H1 (cell line): ENCODE measurements around the gene CYB561. TPM values are rescaled to one million over a fixed set of nuclear protein-coding genes. Genes with fewer than 3 reads are reported as not detected.

Experiments
- CTCF ChIA-PET: fragments of 300-600 bp; sonication (Branson Sonifier 250); formaldehyde crosslinking; loops from one replicate; lab custom pipeline; 2021; ENCODE audit not compliant: partially characterized antibody; lab: Charles Lee
- POLR2A ChIA-PET: fragments of 300-600 bp; sonication (Branson Sonifier 250); formaldehyde crosslinking; loops from one replicate; lab custom pipeline; 2021; ENCODE audit warnings: inconsistent platforms; ENCODE audit not compliant: partially characterized antibody; lab: Charles Lee
- DNase-seq, 2 experiments: peaks; one replicate each; pipeline versions ENCODE4 v3.0.0 to v3.0.0-alpha.2; 2010 to 2022; ENCODE audit warnings: low spot score in 2 of 2, low read depth in 1 of 2, mixed read lengths in 1 of 2
- FAIRE-seq: peaks from 2 replicates; lab custom pipeline; 2011; peaks lifted over from hg19 to GRCh38; lab: Jason Lieb, UNC
- H2AFZ ChIP-seq: 2 replicates; pipeline ENCODE4 v1.8.1; 2012; ENCODE audit warnings: low read length, inconsistent platforms
- H2AK5ac ChIP-seq: 2 replicates; pipeline ENCODE4 v1.6.1; 2013; ENCODE audit warnings: low read depth, low read length
- H2BK120ac ChIP-seq: replicated peaks from 2 replicates; pipeline ENCODE3; 2013; ENCODE audit warnings: low read depth, low read length, inconsistent platforms
- H2BK12ac ChIP-seq: 2 replicates; pipeline ENCODE4 v1.6.1; 2013; ENCODE audit warnings: low read depth, low read length
- H2BK15ac ChIP-seq: 2 replicates; pipeline ENCODE4 v1.6.1; 2013; ENCODE audit warnings: low read length
- H2BK20ac ChIP-seq: 2 replicates; pipeline ENCODE4 v1.6.1; 2013; ENCODE audit warnings: low read length
- H2BK5ac ChIP-seq: 2 replicates; pipeline ENCODE4 v1.6.1; 2013; ENCODE audit warnings: low read depth, low read length
- H3K14ac ChIP-seq: 2 replicates; pipeline ENCODE4 v1.6.1; 2013; ENCODE audit warnings: inconsistent platforms; ENCODE audit not compliant: insufficient read length
- H3K18ac ChIP-seq: 2 replicates; pipeline ENCODE4 v1.6.1; 2013; ENCODE audit warnings: low read length; ENCODE audit errors: extremely low read depth
- H3K23ac ChIP-seq: 2 replicates; pipeline ENCODE4 v1.6.1; 2013; ENCODE audit warnings: inconsistent platforms; ENCODE audit not compliant: insufficient read length
- H3K23me2 ChIP-seq: 2 replicates; pipeline ENCODE4 v1.6.1; 2013; ENCODE audit warnings: low read depth, low read length
- H3K27ac ChIP-seq: 2 replicates; pipeline ENCODE4 v1.6.1; 2011; ENCODE audit warnings: low read depth, low read length, inconsistent platforms
- H3K27me3 ChIP-seq, 4 experiments: replicated peaks in 1 of 4; 1 replicate in 1 of 4; 2 replicates in 3 of 4; pipeline versions ENCODE4 v1.6.1 to v1.8.1; 2011 to 2013; ENCODE audit warnings: low read length in 3 of 4, mild to moderate bottlenecking in 3 of 4, inconsistent platforms in 2 of 4, mixed read lengths in 2 of 4, moderate library complexity in 1 of 4; ENCODE audit not compliant: control insufficient read depth in 3 of 4, insufficient read depth in 3 of 4; ENCODE audit errors: extremely low read depth in 1 of 4
- H3K36me3 ChIP-seq, 4 experiments: 2 replicates each; pipeline versions ENCODE4 v1.6.1 to v1.8.1; 2011 to 2013; ENCODE audit warnings: mild to moderate bottlenecking in 4 of 4, low read length in 3 of 4, moderate library complexity in 2 of 4, control low read depth in 1 of 4, inconsistent platforms in 1 of 4; ENCODE audit not compliant: insufficient read depth in 4 of 4, control insufficient read depth in 2 of 4
- H3K4ac ChIP-seq: replicated peaks from 2 replicates; pipeline ENCODE3; 2013; ENCODE audit warnings: low read length, low read depth, mixed read lengths, inconsistent platforms; ENCODE audit not compliant: insufficient read length
- H3K4me1 ChIP-seq, 4 experiments: replicated peaks in 1 of 4; 1 replicate in 1 of 4; 2 replicates in 3 of 4; pipeline versions ENCODE4 v1.6.1 to v1.8.1; 2011 to 2013; ENCODE audit warnings: low read length in 3 of 4, inconsistent platforms in 2 of 4, mixed read lengths in 1 of 4; ENCODE audit not compliant: insufficient read depth in 4 of 4, control insufficient read depth in 3 of 4
- H3K4me2 ChIP-seq, 2 experiments: 2 replicates each; pipeline versions ENCODE4 v1.6.1 to v1.8.1; 2011 to 2013; ENCODE audit warnings: low read depth in 2 of 2, low read length in 2 of 2, control low read depth in 1 of 2, inconsistent platforms in 1 of 2, mild to moderate bottlenecking in 1 of 2; ENCODE audit not compliant: insufficient read depth in 1 of 2
- H3K4me3 ChIP-seq, 4 experiments: fragments of 200-600, 300-600 bp in 1 of 4; sonication (generic), shearing (Covaris generic), sonication (Bioruptor Twin) in 1 of 4; 2 replicates each; pipeline versions ENCODE4 v1.5.1 to v1.8.1; 2011 to 2016; ENCODE audit warnings: low read length in 4 of 4, low read depth in 3 of 4, control low read depth in 2 of 4, inconsistent platforms in 2 of 4, mild to moderate bottlenecking in 2 of 4, mixed read lengths in 1 of 4, moderate library complexity in 1 of 4; ENCODE audit not compliant: insufficient read depth in 2 of 4; ENCODE audit errors: extremely low read depth in 1 of 4
- H3K56ac ChIP-seq: replicated peaks from 2 replicates; pipeline ENCODE3; 2013; ENCODE audit warnings: low read depth, mild to moderate bottlenecking, mixed read lengths, low read length, inconsistent platforms; ENCODE audit not compliant: insufficient read length
- H3K79me1 ChIP-seq: 2 replicates; pipeline ENCODE4 v1.6.1; 2013; ENCODE audit warnings: low read depth, low read length, control low read depth
- H3K79me2 ChIP-seq, 2 experiments: 2 replicates each; pipeline versions ENCODE4 v1.6.1 to v1.8.1; 2012 to 2013; ENCODE audit warnings: low read length in 2 of 2, mild to moderate bottlenecking in 2 of 2, inconsistent platforms in 1 of 2; ENCODE audit not compliant: insufficient read depth in 2 of 2, control insufficient read depth in 1 of 2
- H3K9ac ChIP-seq, 4 experiments: replicated peaks in 1 of 4; 1 replicate in 1 of 4; 2 replicates in 3 of 4; pipeline versions ENCODE4 v1.6.1 to v1.8.1; 2011 to 2013; ENCODE audit warnings: low read depth in 3 of 4, low read length in 3 of 4, control low read depth in 2 of 4, mild to moderate bottlenecking in 2 of 4, moderate library complexity in 2 of 4, inconsistent platforms in 1 of 4; ENCODE audit errors: extremely low read depth in 1 of 4
- H3K9me3 ChIP-seq, 2 experiments: 2 replicates each; pipeline versions ENCODE4 v1.6.1 to v1.8.1; 2012 to 2013; ENCODE audit warnings: mild to moderate bottlenecking in 2 of 2, moderate library complexity in 2 of 2, control low read depth in 1 of 2, inconsistent platforms in 1 of 2, low read depth in 1 of 2, low read length in 1 of 2, mixed read lengths in 1 of 2; ENCODE audit not compliant: insufficient read depth in 2 of 2
- H4K20me1 ChIP-seq, 2 experiments: replicated peaks in 1 of 2; 2 replicates each; pipeline versions ENCODE3 to v1.8.1; 2011 to 2013; ENCODE audit warnings: inconsistent platforms in 2 of 2, low read length in 2 of 2, mild to moderate bottlenecking in 1 of 2; ENCODE audit not compliant: insufficient read depth in 2 of 2, control insufficient read depth in 1 of 2
- H4K5ac ChIP-seq: 2 replicates; pipeline ENCODE4 v1.6.1; 2013; ENCODE audit warnings: low read length, low read depth, mixed read lengths, inconsistent platforms; ENCODE audit not compliant: insufficient read length
- H4K8ac ChIP-seq: 2 replicates; pipeline ENCODE4 v1.8.0; 2013; ENCODE audit warnings: mild to moderate bottlenecking, moderate library complexity, low read length, inconsistent platforms; ENCODE audit not compliant: insufficient read depth; ENCODE audit errors: extremely low read depth
- H4K91ac ChIP-seq: replicated peaks from 2 replicates; pipeline ENCODE3; 2013; ENCODE audit warnings: low read length, mixed read lengths, inconsistent platforms; ENCODE audit not compliant: insufficient read length
- BCL11A ChIP-seq, 2 experiments: IDR thresholded peaks; one replicate each; pipeline ENCODE4 v1.6.1; 2011; ENCODE audit warnings: low read depth in 2 of 2, low read length in 2 of 2, mild to moderate bottlenecking in 2 of 2
- CBX5 ChIP-seq: fragments of 300-800, 300-1000 bp; sonication (generic); IDR thresholded peaks from 2 replicates; pipeline ENCODE4 v1.7.1; 2016; ENCODE audit warnings: antibody characterized with exemption, low read length, low read depth
- CHD1 ChIP-seq: IDR thresholded peaks from 2 replicates; pipeline ENCODE4 v1.6.1; 2012; ENCODE audit warnings: low read depth, low read length, improper control_type of control experiment
- CTBP2 ChIP-seq: IDR thresholded peaks from 2 replicates; pipeline ENCODE4 v1.7.0; 2011; ENCODE audit warnings: borderline replicate concordance, mild to moderate bottlenecking, moderate library complexity, mixed read lengths, low read length; ENCODE audit not compliant: insufficient read depth, insufficient read length
- EP300 ChIP-seq, 2 experiments: IDR thresholded peaks; 1 replicate in 1 of 2; 2 replicates in 1 of 2; pipeline ENCODE4 v1.6.1; 2011 to 2012; ENCODE audit warnings: low read depth in 2 of 2, low read length in 2 of 2, mild to moderate bottlenecking in 2 of 2, borderline replicate concordance in 1 of 2, inconsistent platforms in 1 of 2, moderate library complexity in 1 of 2
- FOSL1 ChIP-seq: IDR thresholded peaks from 2 replicates; pipeline ENCODE4 v1.6.1; 2011; ENCODE audit warnings: mild to moderate bottlenecking, low read depth, low read length, moderate library complexity; ENCODE audit not compliant: insufficient read depth
- NANOG ChIP-seq: IDR thresholded peaks from 2 replicates; pipeline ENCODE4 v1.6.1; 2011; ENCODE audit warnings: low read length, low read depth, mild to moderate bottlenecking, inconsistent platforms; ENCODE audit not compliant: insufficient read depth, poor library complexity, severe bottlenecking
- NRF1 ChIP-seq: IDR thresholded peaks from 2 replicates; pipeline ENCODE4 v1.6.1; 2011; ENCODE audit warnings: mild to moderate bottlenecking, low read depth, low read length, improper control_type of control experiment
- POLR2AphosphoS5 ChIP-seq: IDR thresholded peaks from 2 replicates; pipeline ENCODE4 v1.6.1; 2011; ENCODE audit warnings: low read depth, low read length
- RNF2 ChIP-seq: fragments of 200-900, 300-1000 bp; sonication (generic); IDR thresholded peaks from 2 replicates; pipeline ENCODE4 v1.7.1; 2016; ENCODE audit warnings: borderline replicate concordance, low read depth, mild to moderate bottlenecking, antibody characterized with exemption, low read length; ENCODE audit not compliant: poor library complexity, severe bottlenecking; ENCODE audit errors: missing control alignments
- SP1 ChIP-seq: IDR thresholded peaks from 2 replicates; pipeline ENCODE4 v1.6.1; 2011; ENCODE audit warnings: low read depth, low read length
- SRF ChIP-seq: IDR thresholded peaks from 2 replicates; pipeline ENCODE4 v1.6.1; 2011; ENCODE audit warnings: mild to moderate bottlenecking, low read depth, low read length, moderate library complexity
- TCF12 ChIP-seq: IDR thresholded peaks from 2 replicates; pipeline ENCODE4 v1.6.1; 2011; ENCODE audit warnings: low read depth, mild to moderate bottlenecking, low read length
- WGBS, 2 experiments: shearing (Covaris generic) in 1 of 2; methylation state at CpG; one replicate each; pipeline versions ENCODE4 v1.1.6 to v1.1.7; 2013 to 2015; ENCODE audit warnings: low lambda C conversion rate in 2 of 2, mixed read lengths in 2 of 2, inconsistent platforms in 1 of 2, low coverage in 1 of 2, missing lambda C conversion rate in 1 of 2; ENCODE audit not compliant: insufficient replicate concordance in 2 of 2, insufficient coverage in 1 of 2, insufficient read length in 1 of 2; ENCODE audit errors: extremely low coverage in 1 of 2, missing lambda C conversion rate in 1 of 2; 5-methylcytosine and 5-hydroxymethylcytosine counted together
- polyA plus RNA-seq, 7 experiments: library from polyadenylated mRNA; depleted of rRNA in 3 of 7; stranded (reverse) in 5 of 7; unstranded in 2 of 7; fragments of >200 nt in 5 of 7; fragments of 200-250 nt in 2 of 7; gene quantifications; 1 replicate in 5 of 7; 2 replicates in 1 of 7; 4 replicates in 1 of 7; pipeline versions ENCODE4 v1.2.1 to v1.2.3, GENCODE V29; 2011 to 2013; ENCODE audit warnings: missing spikeins in 2 of 7, mixed read lengths in 2 of 7
- total RNA-seq: library from RNA; stranded (reverse); fragmentation: NEBNext Ultra II Directional; extraction: Animal tissue kit (Norgen Biotek cat#: 25700); gene quantifications from 2 replicates; pipeline ENCODE4 v1.2.1, GENCODE V29; 2021

CYB561 gene
- total and polyA plus RNA-seq, 2 of the 8 experiments (the other 6 are each of a cell fraction or from before 2014, with no cell fraction given), result 19.7 to 23.4 TPM

- Histone ChIP-seq H2BK20ac (no peak overlapping the region), H3K79me2 (no peaks in the 10 kb centered on the region), H3K23me2 (no peaks in the 10 kb centered on the region), H3K4me2 (no peak overlapping the region), H4K8ac (peak overlapping the region; percentile 59; the same call in 1 of the 2 replicates), H3K56ac (no peak overlapping the region), H2AK5ac (no peak overlapping the region), H3K14ac (no peak overlapping the region), H4K91ac (no peak overlapping the region), H3K27ac (no peak overlapping the region), H4K20me1 (no peaks in the 10 kb centered on the region), H3K4me3 (no peak overlapping the region), H3K9me3 (no peaks in the 10 kb centered on the region), H4K5ac (no peak overlapping the region), H2BK5ac (no peak overlapping the region), H3K27me3 (no peaks in the 10 kb centered on the region; a peak in 1 of 7 replicates), H2BK120ac (no peak overlapping the region), H3K4ac (no peak overlapping the region), H2BK12ac (0 out of 2 replicates have a peak overlapping the region, but pooled peaks have one; percentile 17), H3K9ac (no peak overlapping the region), H3K4me1 (peaks cover 0 to 3% (median 0%) of the 10 kb centered on the region in 4 experiments; a peak in 2 of 7 replicates), H2BK15ac (no peak overlapping the region), H3K18ac (no peak overlapping the region), H2AFZ (no peak overlapping the region), H3K36me3 (no peaks in the 10 kb centered on the region), H3K23ac (no peak overlapping the region), H3K79me1 (no peaks in the 10 kb centered on the region)
- 87% methylated on average over 7 of the region's 7 CpGs; no CpG with 5 or more reads in 1 of the 2 experiments for WGBS, 2 experiments
- DNase-seq, result no peak
- ChIA-PET CTCF (interaction anchor here (0.8 to 2.9 kb wide), 12 partner anchors 10 to 163 kb away, joined by 3 to 26 read pairs (median 6); no protein-coding TSS in a partner anchor), POLR2A (interaction anchor here (1.0 kb wide), 1 partner anchor 37 kb away, joined by 3 read pairs; no protein-coding TSS in a partner anchor)
- no peak for FAIRE-seq
- TF ChIP-seq EP300 (IDR thresholded peaks at IDR 0.05; ENCODE audit: borderline replicate concordance in 1 of 2, low read depth in 2 of 2, low read length in 2 of 2) (no peak), NRF1 (no peak), NANOG (no peak), CHD1 (no peak), TCF12 (no peak), BCL11A (IDR thresholded peaks at IDR 0.05; ENCODE audit: low read depth in 2 of 2, low read length in 2 of 2) (no peak), FOSL1 (no peak), CTBP2 (no peak), POLR2AphosphoS5 (no peak), CBX5 (no peak), SP1 (no peak), RNF2 (no peak), SRF (no peak)
Observed at GRCh38 chr17:63452962-63453551, 7.0 kb upstream of the CYB561 start.
